Sigmoid colon (tissue), 7 donors: ENCODE measurements around the gene SIK3. TPM values are rescaled to one million over a fixed set of nuclear protein-coding genes. Genes with fewer than 3 reads are reported as not detected.

Experiments
- DNase-seq: peaks from one replicate; pipeline ENCODE4 v3.0.0-alpha.2; 2019
- H3K27ac ChIP-seq, 4 donors: fragments of 200-600 bp; sonication (generic); one replicate each; pipeline ENCODE4 v1.5.1; 2016 to 2019; ENCODE audit warnings: mild to moderate bottlenecking in 1 of 4
- H3K27me3 ChIP-seq, 3 donors: fragments of 200-600 bp; sonication (generic); one replicate each; pipeline ENCODE4 v1.5.1; 2019; ENCODE audit warnings: mild to moderate bottlenecking in 1 of 3
- H3K36me3 ChIP-seq, 4 donors: fragments of 200-600 bp; sonication (generic); one replicate each; pipeline ENCODE4 v1.5.1; 2016 to 2019
- H3K4me1 ChIP-seq, 4 donors: fragments of 200-600 bp; sonication (generic); one replicate each; pipeline ENCODE4 v1.5.1; 2017 to 2019
- H3K4me3 ChIP-seq, 4 donors: fragments of 200-600 bp; sonication (generic); one replicate each; pipeline ENCODE4 v1.5.1; 2017 to 2019; ENCODE audit warnings: mild to moderate bottlenecking in 2 of 4, moderate library complexity in 1 of 4
- H3K9me3 ChIP-seq, 4 donors: fragments of 200-600 bp in 3 of 4; sonication (generic) in 3 of 4; one replicate each; pipeline versions ENCODE4 v1.5.1 to v1.6.1; 2013 to 2019
- CTCF ChIP-seq, 4 experiments: fragments of 450-650 bp in 3 of 4; fragments of 200-600 bp in 1 of 4; IDR thresholded peaks; one replicate each; pipeline ENCODE4 v1.5.1; 2016 to 2019; ENCODE audit warnings: antibody characterized with exemption in 4 of 4, mild to moderate bottlenecking in 3 of 4, moderate library complexity in 2 of 4
- EP300 ChIP-seq, 4 donors: sonication (generic); formaldehyde crosslinking; IDR thresholded peaks; one replicate each; pipeline ENCODE4 v1.6.1; 2017; ENCODE audit warnings: antibody characterized with exemption in 4 of 4
- POLR2A ChIP-seq, 2 donors: fragments of 450-650 bp; IDR thresholded peaks; one replicate each; pipeline ENCODE4 v1.6.1; 2016; ENCODE audit warnings: antibody characterized with exemption in 2 of 2, mild to moderate bottlenecking in 2 of 2, moderate library complexity in 2 of 2
- POLR2AphosphoS5 ChIP-seq, 4 donors: sonication (generic); formaldehyde crosslinking; IDR thresholded peaks; one replicate each; pipeline ENCODE4 v1.6.1; 2017; ENCODE audit warnings: antibody characterized with exemption in 4 of 4
- WGBS, 2 donors: extraction: QIAGEN DNeasy Blood & Tissue Kit; methylation state at CpG; one replicate each; pipeline ENCODE4 v1.1.7; 2013; 5-methylcytosine and 5-hydroxymethylcytosine counted together
- intact Hi-C: fragments of 100-400 bp; cut with DNase I; formaldehyde crosslinking; loops from one replicate; pipeline ENCODE4 v1.15.1; 2023
- polyA plus RNA-seq, 3 donors: library from polyadenylated mRNA; stranded (reverse); fragments of 200-250 nt; gene quantifications; one replicate each; pipeline ENCODE4 v1.2.3, GENCODE V29; 2013
- total RNA-seq, 4 donors: library from RNA; depleted of rRNA; stranded (reverse); fragments of >200 nt; gene quantifications; one replicate each; pipeline ENCODE4 v1.1.0, GENCODE V29; 2016
- donor health status: healthy with polysubstance abuse.
- donor health status: Bipolar disorder and iron deficiency.
- donor health status: healthy.

The SIK3 gene
- total and polyA plus RNA-seq, 7 donors: 5.5 to 53.2 (median 35.3) TPM

- no peaks in the 10 kb centered on the region for H3K36me3 ChIP-seq
- H3K4me1 ChIP-seq: peaks cover 0 to 58% (median 38%) of the 10 kb centered on the region in 4 donors
- no peak overlapping the region for H3K4me3 ChIP-seq
- no peak overlapping the region for H3K27ac ChIP-seq
- no peak for TF ChIP-seq POLR2AphosphoS5 (IDR thresholded peaks at IDR 0.05)
- no peaks in the 10 kb centered on the region for H3K27me3 ChIP-seq
- 76 to 90% methylated on average over 5 of the region's 5 CpGs for WGBS, 2 donors
- no peak for DNase-seq
- H3K9me3 ChIP-seq: no peaks in the 10 kb centered on the region
- intact Hi-C loops: no loop called here
Measured at GRCh38 chr11:117061256-117061655, 37.0 kb downstream of the SIK3 start.

- Histone ChIP-seq H3K27ac (peak overlapping the region in 2 of 4 donors; percentile 41 to 46), H3K4me3 (no peak overlapping the region)
Measured at GRCh38 chr11:117059611-117060148, 38.5 kb downstream of the SIK3 start.

GRCh38 chr11:117058761-117059261, 39.4 kb downstream of the SIK3 start:
- H3K4me3 ChIP-seq: no peak overlapping the region
- no peak for DNase-seq
- H3K36me3 ChIP-seq: no peaks in the 10 kb centered on the region
- no peaks in the 10 kb centered on the region for H3K9me3 ChIP-seq
- peaks cover 0 to 66% (median 31%) of the 10 kb centered on the region in 4 donors for H3K4me1 ChIP-seq
- peak overlapping the region in 2 of 4 donors; percentile 41 to 46 for H3K27ac ChIP-seq
- TF ChIP-seq CTCF (IDR thresholded peaks at IDR 0.05) (no peak), EP300 (IDR thresholded peaks at IDR 0.05) (no peak), POLR2A (IDR thresholded peaks at IDR 0.05) (no peak), POLR2AphosphoS5 (IDR thresholded peaks at IDR 0.05) (no peak)
- H3K27me3 ChIP-seq: no peaks in the 10 kb centered on the region
- 75 to 83% methylated on average over 4 of the region's 4 CpGs for WGBS, 2 donors
- intact Hi-C loops: no loop called here

More at GRCh38 chr11:117059611-117060148, 38.5 kb downstream of the SIK3 start:
- no peak for DNase-seq
- Histone ChIP-seq H3K27me3 (no peaks in the 10 kb centered on the region), H3K4me1 (peaks cover 0 to 67% (median 40%) of the 10 kb centered on the region in 4 donors), H3K9me3 (no peaks in the 10 kb centered on the region), H3K36me3 (no peaks in the 10 kb centered on the region)
- TF ChIP-seq EP300 (IDR thresholded peaks at IDR 0.05) (no peak), POLR2A (IDR thresholded peaks at IDR 0.05) (no peak), CTCF (IDR thresholded peaks at IDR 0.05) (no peak)
- intact Hi-C loops: no loop called here
- 78 to 86% methylated on average over 3 of the region's 3 CpGs for WGBS, 2 donors

GRCh38 chr11:117057727-117058126, 40.5 kb downstream of the SIK3 start:
- no peaks in the 10 kb centered on the region for H3K27me3 ChIP-seq
- intact Hi-C loops: no loop called here
- H3K9me3 ChIP-seq: no peaks in the 10 kb centered on the region
- no peaks in the 10 kb centered on the region for H3K36me3 ChIP-seq
- TF ChIP-seq POLR2A (IDR thresholded peaks at IDR 0.05) (no peak), EP300 (IDR thresholded peaks at IDR 0.05) (no peak), POLR2AphosphoS5 (IDR thresholded peaks at IDR 0.05) (no peak), CTCF (IDR thresholded peaks at IDR 0.05) (no peak)
- no peak for DNase-seq
- no peak overlapping the region for H3K27ac ChIP-seq
- peaks cover 0 to 56% (median 30%) of the 10 kb centered on the region in 4 donors for H3K4me1 ChIP-seq
- no peak overlapping the region for H3K4me3 ChIP-seq

- Histone ChIP-seq H3K27ac (no peak overlapping the region), H3K9me3 (no peaks in the 10 kb centered on the region), H3K36me3 (no peaks in the 10 kb centered on the region), H3K4me1 (peaks cover 0 to 56% (median 33%) of the 10 kb centered on the region in 4 donors), H3K4me3 (no peak overlapping the region), H3K27me3 (no peaks in the 10 kb centered on the region)
- TF ChIP-seq EP300 (IDR thresholded peaks at IDR 0.05) (no peak), CTCF (IDR thresholded peaks at IDR 0.05) (no peak), POLR2AphosphoS5 (IDR thresholded peaks at IDR 0.05) (no peak), POLR2A (IDR thresholded peaks at IDR 0.05) (no peak)
- DNase-seq: no peak
- intact Hi-C loops: no loop called here
- 85 to 86% methylated on average over 5 of the region's 5 CpGs for WGBS, 2 donors
Measured at GRCh38 chr11:117057317-117057716, 40.9 kb downstream of the SIK3 start.
